Left ventricle myocardium superior (tissue), 1 donor: ENCODE data around the gene ALDH3B2. TPM values are rescaled to one million over a fixed set of nuclear protein-coding genes. Genes with fewer than 3 reads are reported as not detected.
A peak's percentile ranks its signal among the peaks of the same experiment; 100 is the strongest.
"Not testable (repeated sequence)": the region's sequence is repeated elsewhere in the genome, so short reads cannot be mapped to it uniquely, and the experiment has no call there.

Experiments
- ATAC-seq: fragments of 200-7000 bp; cut with Tn5 transposase; one replicate; pipeline ENCODE4 v1.9.1; 2020; ENCODE audit warnings: mild to moderate bottlenecking, moderate library complexity
- DNase-seq: peaks from one replicate; pipeline ENCODE4 v3.0.0-alpha.2; 2020
- intact Hi-C: fragments of 100-400 bp; cut with micrococcal nuclease; formaldehyde crosslinking; loops from one replicate; pipeline ENCODE4 v1.11.0; 2022
- total RNA-seq: library from RNA; stranded (reverse); fragmentation: NEBNext Ultra II Directional; extraction: Animal tissue kit (Norgen Biotek cat#: 25700); gene quantifications from one replicate; pipeline ENCODE4 v1.2.1, GENCODE V29; 2021
- donor health status: DM: no; HTN: yes; CAD: no; lungs with severe emphysema.

Gene ALDH3B2
- total RNA-seq, 1 donor from 2014 or later, result not detected

GRCh38 chr11:67689178-67689577, 14.8 kb upstream of the ALDH3B2 start:
- DNase-seq (no peak), ATAC-seq (no peak)
- intact Hi-C loops, result no loop called here

GRCh38 chr11:67687986-67688385, 13.6 kb upstream of the ALDH3B2 start:
- ATAC-seq (no peak), DNase-seq (no peak)
- intact Hi-C loops, result no loop called here

GRCh38 chr11:67685641-67686332, 11.4 kb upstream of the ALDH3B2 start:
- intact Hi-C loops, ATAC-seq, DNase-seq: not testable (repeated sequence)

- DNase-seq, ATAC-seq, intact Hi-C loops: not testable (repeated sequence)
Measured at GRCh38 chr11:67682126-67683034, 8.0 kb upstream of the ALDH3B2 start.

- no peak for ATAC-seq
- no peak for DNase-seq
- intact Hi-C loops, result no loop called here
Measured at GRCh38 chr11:67680696-67681470, 6.5 kb upstream of the ALDH3B2 start.

GRCh38 chr11:67675058-67675747, 780 bp upstream of the ALDH3B2 start:
- ATAC-seq, result no peak
- no peak for DNase-seq
- intact Hi-C loops, result no loop called here

- ATAC-seq (no peak), DNase-seq (no peak)
- intact Hi-C loops, result no loop called here
Measured at GRCh38 chr11:67673902-67674301, 521 bp downstream of the ALDH3B2 start.

GRCh38 chr11:67673358-67673757, 1.1 kb downstream of the ALDH3B2 start:
- DNase-seq (no peak), ATAC-seq (no peak)
- intact Hi-C loops, result no loop called here

- intact Hi-C loops, result no loop called here
- ATAC-seq (no peak), DNase-seq (no peak)
Measured at GRCh38 chr11:67671211-67671520, 3.3 kb downstream of the ALDH3B2 start.

- no peak for ATAC-seq
- DNase-seq, result no peak
- intact Hi-C loops, result no loop called here
Measured at GRCh38 chr11:67670316-67671210, 3.9 kb downstream of the ALDH3B2 start.

- intact Hi-C loops, result no loop called here
- ATAC-seq (no peak), DNase-seq (no peak)
Measured at GRCh38 chr11:67668192-67668551, 6.3 kb downstream of the ALDH3B2 start.

- ATAC-seq (no peak), DNase-seq (no peak)
- intact Hi-C loops, result no loop called here
Measured at GRCh38 chr11:67667490-67668191, 6.8 kb downstream of the ALDH3B2 start.

GRCh38 chr11:67666676-67667489, 7.5 kb downstream of the ALDH3B2 start:
- intact Hi-C loops, result no loop called here
- DNase-seq, result no peak
- no peak for ATAC-seq

GRCh38 chr11:67666303-67666645, 8.1 kb downstream of the ALDH3B2 start:
- ATAC-seq (no peak), DNase-seq (no peak)
- intact Hi-C loops, result no loop called here

- intact Hi-C loops, result no loop called here
- ATAC-seq (peak; percentile 67), DNase-seq (no peak)
Measured at GRCh38 chr11:67665541-67666302, 8.7 kb downstream of the ALDH3B2 start.
